WI38 (cell line): Measurements from ENCODE around the gene SMPD2.

Experiments used
- H3K4me3 ChIP-seq: 2 replicates; pipeline ENCODE4 v1.5.1; 2011; ENCODE audit warnings: low read depth, mild to moderate bottlenecking, control low read depth, low read length
- TF ChIP-seq, protein P1 (sequence below): IDR thresholded peaks from 2 replicates; pipeline ENCODE4 v1.5.1; 2012; ENCODE audit warnings: low read depth, mild to moderate bottlenecking, control low read depth, low read length

The SMPD2 gene

DNA sequence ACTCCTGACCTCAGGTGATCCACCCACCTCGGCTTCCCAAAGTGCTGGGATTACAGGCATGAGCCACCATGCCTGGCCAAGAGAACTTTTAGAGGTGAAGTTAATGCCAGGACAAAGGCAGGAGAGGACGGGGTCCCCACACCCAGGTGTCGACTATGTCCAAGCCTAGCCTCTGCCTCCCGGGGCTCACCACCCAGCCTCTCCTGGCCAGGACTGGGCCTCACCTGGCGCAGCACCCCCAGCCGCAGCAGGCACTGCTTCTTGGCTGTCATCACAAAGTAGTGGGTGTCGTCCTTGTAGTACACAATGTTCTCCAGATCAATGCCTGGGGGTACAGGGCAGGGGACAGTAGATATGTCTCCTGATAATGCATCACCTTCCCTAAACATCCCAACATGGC is 10.9 kb downstream of the SMPD2 start:
- TF ChIP-seq, protein P1, sequence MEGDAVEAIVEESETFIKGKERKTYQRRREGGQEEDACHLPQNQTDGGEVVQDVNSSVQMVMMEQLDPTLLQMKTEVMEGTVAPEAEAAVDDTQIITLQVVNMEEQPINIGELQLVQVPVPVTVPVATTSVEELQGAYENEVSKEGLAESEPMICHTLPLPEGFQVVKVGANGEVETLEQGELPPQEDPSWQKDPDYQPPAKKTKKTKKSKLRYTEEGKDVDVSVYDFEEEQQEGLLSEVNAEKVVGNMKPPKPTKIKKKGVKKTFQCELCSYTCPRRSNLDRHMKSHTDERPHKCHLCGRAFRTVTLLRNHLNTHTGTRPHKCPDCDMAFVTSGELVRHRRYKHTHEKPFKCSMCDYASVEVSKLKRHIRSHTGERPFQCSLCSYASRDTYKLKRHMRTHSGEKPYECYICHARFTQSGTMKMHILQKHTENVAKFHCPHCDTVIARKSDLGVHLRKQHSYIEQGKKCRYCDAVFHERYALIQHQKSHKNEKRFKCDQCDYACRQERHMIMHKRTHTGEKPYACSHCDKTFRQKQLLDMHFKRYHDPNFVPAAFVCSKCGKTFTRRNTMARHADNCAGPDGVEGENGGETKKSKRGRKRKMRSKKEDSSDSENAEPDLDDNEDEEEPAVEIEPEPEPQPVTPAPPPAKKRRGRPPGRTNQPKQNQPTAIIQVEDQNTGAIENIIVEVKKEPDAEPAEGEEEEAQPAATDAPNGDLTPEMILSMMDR: no peak
- no peak overlapping the region for H3K4me3 ChIP-seq

DNA sequence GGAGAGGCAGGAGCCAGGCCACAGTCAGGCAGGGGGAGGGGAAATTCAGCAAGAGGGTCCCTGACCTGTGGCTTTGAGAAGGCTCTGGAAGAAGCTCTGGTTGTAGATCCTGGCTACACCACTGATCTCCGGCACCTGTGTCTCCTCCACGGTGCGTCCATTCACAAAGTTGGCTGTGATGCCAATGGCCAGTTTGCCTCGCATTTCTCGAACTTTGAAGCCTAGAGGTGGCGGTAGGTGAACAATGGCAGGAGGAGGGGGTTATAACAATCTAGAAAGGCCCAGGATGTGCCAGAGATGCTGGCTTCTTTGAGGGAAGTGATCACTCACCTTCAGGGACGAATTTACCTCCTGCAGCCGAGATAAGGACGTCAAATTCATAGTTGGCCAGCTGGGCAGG is 11.7 kb downstream of the SMPD2 start:
- TF ChIP-seq, protein P1: no peak
- no peak overlapping the region for H3K4me3 ChIP-seq

DNA sequence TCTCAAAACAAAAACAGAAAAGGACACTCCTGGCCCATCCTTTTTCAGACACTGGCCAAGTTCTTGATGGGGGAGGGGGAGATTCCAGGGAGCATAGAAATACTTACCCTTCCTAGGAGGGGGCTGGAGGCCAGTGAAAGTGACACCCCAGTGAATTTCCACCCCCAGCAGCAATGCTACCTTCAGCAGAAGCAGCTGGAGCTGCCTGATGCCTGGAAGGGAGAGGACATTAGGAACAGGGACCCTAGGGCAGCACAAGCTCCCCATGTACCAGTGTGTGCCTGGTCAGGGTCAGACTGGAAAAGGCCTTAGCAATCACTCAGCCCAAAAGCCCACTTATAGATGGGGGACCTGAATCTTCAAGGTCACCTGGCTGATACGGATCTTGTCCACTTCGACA is 12.6 kb downstream of the SMPD2 start:
- TF ChIP-seq, protein P1: no peak
- H3K4me3 ChIP-seq: no peak overlapping the region

DNA sequence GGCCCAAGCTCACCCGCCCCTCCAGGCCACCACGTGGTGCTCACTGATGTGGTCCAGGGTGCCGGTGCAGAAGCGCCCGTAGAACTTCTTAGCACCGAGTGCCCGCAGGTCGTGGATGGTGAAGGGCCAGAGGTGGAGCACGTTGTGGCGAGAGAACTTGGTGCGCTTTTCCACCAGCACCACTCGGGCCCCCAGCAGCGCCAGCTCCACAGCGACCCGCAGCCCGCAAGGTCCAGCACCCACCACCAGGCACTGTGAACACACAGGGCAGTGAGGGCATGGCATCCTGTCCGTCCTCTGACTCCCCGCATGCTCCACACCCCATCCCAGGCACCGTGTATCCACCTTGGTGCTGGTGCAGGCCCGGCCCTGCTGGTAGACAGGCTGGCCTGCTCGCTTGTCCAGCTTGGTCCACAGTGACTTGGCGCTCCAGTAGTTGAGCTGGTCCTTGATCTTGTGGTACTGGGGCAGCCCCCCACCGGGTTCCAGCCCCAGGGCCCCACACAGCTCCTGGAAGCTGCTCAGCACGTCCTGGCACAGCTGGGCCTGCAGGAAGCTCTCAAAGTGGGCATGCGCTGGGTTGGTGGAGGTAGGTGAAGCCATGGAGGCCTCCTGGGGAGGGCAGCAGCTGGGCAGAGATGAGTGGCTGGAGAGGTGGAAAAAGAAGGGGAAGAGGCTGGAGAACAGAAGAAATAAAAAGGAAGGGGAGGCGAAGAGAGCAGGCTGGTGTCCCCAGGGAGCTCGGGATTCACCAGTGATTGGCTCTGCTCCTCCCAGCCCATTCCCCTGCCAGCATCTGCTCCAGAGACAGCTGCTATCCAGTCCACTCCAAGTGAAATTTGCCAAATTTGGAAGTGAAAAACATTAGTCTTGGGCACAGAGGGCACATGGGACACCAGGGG is 13.3 kb downstream of the SMPD2 start:
- peak overlapping the region; percentile 90 for H3K4me3 ChIP-seq
- TF ChIP-seq, protein P1: no peak

DNA sequence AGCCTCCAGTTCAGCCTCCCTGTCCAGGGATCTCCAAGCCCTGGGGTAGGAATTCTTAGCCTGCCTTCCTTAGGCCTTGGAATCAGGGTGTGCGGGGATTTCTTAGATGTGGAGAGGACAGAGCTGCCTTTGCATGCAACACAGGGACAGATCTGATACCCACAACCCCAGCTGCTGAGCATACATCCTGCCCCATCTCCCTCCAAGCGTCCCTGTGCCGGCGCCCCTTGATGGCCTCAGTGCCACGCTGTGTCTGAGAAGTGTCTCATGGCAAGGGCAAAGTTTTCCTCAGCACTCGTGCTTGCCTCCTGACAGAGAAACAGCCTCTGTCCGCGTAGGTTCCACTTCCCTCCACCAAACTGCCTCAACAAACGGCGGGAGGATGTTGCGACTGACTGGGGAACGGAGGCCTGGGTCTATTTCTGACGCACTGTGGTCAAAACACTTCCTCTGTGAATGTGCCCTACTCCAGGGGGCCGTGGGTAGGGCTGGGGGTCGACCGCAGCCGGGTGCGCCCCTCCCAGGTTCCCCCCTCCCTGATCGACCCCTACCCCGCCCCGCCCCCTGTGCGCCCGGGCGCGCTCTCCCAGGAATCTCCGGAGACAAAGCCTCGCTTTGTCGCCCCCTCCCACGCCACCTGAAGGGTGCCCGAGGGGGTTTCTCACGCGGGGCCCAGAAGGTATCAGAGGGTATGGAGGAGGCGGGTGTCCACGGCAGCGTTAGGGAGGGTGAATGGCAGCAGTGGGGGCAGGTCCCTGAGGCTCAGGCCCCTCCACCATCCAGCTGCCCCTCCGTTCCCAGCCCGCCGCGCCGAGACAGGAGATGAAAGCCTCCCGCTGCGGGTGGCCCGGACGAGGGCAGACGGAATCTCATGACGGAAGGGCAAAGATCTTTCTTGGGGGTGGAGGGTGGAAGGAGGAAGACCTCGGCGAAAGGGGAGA is 14.2 kb downstream of the SMPD2 start:
- peak overlapping the region; percentile 90 for H3K4me3 ChIP-seq
- TF ChIP-seq, protein P1: no peak

DNA sequence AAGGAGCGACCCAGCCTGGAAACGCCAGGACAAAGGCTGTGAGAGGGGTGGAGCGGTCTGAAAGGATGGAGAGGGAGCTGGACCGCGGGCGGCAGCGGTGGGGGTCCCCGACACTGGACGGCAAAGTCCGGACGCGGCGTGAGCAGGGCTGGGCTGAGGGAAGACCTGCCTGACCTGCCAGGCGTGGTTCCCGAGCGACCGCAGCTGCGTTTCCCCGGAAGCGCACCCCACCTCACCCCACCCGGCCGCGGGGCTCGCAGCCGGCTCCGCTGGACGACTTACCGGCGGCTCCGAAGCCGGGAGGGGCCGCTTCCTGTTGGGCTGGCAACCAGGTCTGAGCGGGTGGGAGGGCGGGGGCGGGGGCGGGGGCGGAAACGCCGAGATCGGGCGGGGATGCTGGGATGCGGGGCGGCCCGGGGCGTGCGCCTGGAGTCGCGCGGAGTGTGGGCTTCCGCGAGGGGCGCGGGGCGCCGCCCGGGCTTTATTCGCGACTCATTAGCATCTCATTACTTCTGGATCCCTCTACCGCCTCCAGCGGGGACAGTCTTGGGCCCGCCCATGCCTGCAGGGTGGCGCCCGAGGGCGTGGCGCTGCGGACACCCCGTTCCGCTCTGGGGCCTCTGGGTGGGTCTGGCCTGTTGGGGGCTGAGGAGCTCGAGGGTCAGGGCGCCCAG is 15.1 kb downstream of the SMPD2 start, which contains the start of gene MICAL1:
MICAL1 (minus strand) TSS at position 336 of the 674 bp plus-strand sequence. CDS start 1,576 bp downstream, outside the sequence.
- TF ChIP-seq, protein P1: no peak

More for the DNA sequence above, 15.1 kb downstream of the SMPD2 start, which contains the start of gene MICAL1:
- peak within 1 kb of the TSS; percentile 90 for H3K4me3 ChIP-seq
